Uterus (tissue), 2 donors: ENCODE measurements around the gene B3GALT5.

ENCODE experiments used
- POLR2A ChIP-seq, 2 donors: fragments of 450-650 bp; IDR thresholded peaks; one replicate each; pipeline ENCODE4 v1.6.1; 2016; ENCODE audit warnings: antibody characterized with exemption in 2 of 2, mild to moderate bottlenecking in 1 of 2, moderate library complexity in 1 of 2
- TF ChIP-seq, protein P1 (sequence below), 4 experiments: fragments of 200-600 bp in 2 of 4; fragments of 450-650 bp in 2 of 4; sonication (generic) in 2 of 4; IDR thresholded peaks; one replicate each; pipeline ENCODE4 v1.5.1; 2016 to 2019; ENCODE audit warnings: antibody characterized with exemption in 4 of 4, mild to moderate bottlenecking in 2 of 4, moderate library complexity in 1 of 4

DNA sequence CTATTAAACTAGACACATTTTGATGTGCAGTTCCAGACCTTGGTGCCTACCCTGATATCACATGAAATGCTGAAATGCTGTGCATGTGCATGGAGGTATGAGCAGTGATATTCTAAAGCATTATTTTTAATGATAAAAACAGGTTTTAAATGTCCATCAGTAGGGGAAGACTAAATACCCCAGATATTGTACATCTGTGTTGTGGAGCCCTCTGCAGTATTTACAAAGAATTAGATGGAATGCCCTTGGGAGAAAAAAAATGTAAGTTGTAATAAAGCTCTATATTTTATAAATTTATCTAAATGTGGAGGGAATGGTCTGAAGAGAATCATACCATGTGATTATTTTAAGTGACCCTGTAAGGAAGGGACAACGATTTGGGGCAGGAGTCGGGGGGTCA is 93.1 kb downstream of the B3GALT5 start:
- TF ChIP-seq, protein P1, sequence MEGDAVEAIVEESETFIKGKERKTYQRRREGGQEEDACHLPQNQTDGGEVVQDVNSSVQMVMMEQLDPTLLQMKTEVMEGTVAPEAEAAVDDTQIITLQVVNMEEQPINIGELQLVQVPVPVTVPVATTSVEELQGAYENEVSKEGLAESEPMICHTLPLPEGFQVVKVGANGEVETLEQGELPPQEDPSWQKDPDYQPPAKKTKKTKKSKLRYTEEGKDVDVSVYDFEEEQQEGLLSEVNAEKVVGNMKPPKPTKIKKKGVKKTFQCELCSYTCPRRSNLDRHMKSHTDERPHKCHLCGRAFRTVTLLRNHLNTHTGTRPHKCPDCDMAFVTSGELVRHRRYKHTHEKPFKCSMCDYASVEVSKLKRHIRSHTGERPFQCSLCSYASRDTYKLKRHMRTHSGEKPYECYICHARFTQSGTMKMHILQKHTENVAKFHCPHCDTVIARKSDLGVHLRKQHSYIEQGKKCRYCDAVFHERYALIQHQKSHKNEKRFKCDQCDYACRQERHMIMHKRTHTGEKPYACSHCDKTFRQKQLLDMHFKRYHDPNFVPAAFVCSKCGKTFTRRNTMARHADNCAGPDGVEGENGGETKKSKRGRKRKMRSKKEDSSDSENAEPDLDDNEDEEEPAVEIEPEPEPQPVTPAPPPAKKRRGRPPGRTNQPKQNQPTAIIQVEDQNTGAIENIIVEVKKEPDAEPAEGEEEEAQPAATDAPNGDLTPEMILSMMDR (IDR thresholded peaks at IDR 0.05), result no peak
- TF ChIP-seq POLR2A (IDR thresholded peaks at IDR 0.05), result no peak
